Glomerular endothelial cell (primary cell): ENCODE measurements around the gene TRIM15. TPM values are rescaled to one million over a fixed set of nuclear protein-coding genes. Genes with fewer than 3 reads are reported as not detected.

Experiments
- DNase-seq: peaks from one replicate; pipeline ENCODE4 v3.0.0-alpha.2; 2011; ENCODE audit warnings: low read depth, low spot score; ENCODE audit errors: extremely low read depth
- total RNA-seq: library from RNA; depleted of rRNA; stranded (reverse); fragments of >200 nt; gene quantifications from 2 replicates; pipeline ENCODE4 v1.2.3, GENCODE V29; 2015

The TRIM15 gene
- total RNA-seq, 1 donor from 2014 or later: not detected

DNA sequence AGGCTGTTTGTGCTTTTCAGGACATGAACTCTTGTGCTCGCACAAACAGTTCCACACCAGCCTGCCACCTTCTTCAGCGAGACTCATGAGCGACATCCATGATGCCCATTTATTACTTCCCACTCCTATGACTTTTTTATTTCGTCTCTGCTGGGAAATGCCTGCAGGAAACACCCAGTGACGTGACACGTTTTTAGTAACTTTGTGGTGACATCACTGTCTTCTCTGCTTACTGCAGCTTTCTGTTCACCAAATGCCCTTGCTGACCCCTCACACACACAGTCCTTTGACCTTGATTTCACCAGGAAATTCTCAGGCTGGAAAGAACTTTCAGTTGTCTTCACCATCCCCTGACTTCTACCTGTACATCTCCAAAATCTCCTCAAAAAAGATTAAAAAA lies 18.5 kb upstream of the TRIM15 start:
- DNase-seq: no peak

DNA sequence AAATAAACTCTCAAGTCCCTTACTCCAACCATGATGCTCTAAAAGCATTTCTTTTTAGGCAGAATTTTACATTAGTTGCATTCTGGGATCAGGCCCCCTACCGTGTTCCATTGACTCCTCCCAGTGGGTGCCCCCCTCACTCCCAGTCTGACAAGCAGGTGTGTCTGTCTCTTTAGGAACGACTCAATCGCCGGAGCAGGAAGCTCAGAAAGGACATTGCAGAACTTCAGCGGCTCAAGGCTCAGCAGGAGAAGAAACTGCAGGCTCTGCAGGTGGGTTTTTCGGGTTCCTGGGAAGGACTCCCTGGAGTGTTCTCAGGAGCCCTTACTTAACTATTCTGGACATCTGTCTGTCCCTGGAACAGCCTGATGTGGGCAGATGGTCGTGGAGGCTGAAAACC lies 17.5 kb upstream of the TRIM15 start:
- DNase-seq: no peak

DNA sequence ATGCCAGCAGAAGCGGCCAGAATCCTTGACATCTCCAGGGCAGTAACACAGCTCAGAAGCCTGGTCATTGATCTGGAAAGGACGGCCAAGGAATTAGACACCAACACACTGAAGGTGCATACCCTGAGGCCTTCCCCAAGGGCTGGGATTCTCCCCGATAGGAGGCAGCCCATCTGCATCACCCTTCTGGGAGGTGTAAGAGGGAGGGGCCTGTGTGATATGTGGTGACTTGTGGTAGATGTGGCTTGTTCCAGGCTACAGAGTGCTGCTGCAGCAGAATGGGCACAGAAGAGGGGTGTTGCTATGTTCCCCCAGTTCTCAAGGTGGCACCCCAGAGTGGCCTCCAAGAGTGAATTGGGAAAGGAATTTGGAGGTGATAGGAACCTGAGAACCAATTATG lies 16.2 kb upstream of the TRIM15 start:
- DNase-seq: no peak

DNA sequence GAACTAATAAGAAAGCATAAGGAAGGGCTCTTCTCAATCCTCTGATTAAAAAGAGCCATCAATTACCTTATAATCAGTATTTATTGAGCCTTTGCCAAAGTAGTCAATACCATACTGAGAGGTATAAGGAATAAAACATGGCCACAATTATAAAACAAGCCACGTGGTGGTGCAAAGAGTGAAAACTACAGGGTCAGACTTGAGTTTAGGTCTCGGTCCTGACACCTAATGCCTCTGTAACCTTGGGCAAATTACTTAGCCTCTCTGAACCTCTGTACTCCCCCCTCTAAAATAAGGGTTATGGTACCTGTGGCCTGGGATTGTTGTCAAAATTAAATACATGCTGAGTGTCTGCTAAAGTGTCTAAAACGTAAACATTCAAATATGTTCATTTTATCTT lies 14.1 kb upstream of the TRIM15 start:
- no peak for DNase-seq

DNA sequence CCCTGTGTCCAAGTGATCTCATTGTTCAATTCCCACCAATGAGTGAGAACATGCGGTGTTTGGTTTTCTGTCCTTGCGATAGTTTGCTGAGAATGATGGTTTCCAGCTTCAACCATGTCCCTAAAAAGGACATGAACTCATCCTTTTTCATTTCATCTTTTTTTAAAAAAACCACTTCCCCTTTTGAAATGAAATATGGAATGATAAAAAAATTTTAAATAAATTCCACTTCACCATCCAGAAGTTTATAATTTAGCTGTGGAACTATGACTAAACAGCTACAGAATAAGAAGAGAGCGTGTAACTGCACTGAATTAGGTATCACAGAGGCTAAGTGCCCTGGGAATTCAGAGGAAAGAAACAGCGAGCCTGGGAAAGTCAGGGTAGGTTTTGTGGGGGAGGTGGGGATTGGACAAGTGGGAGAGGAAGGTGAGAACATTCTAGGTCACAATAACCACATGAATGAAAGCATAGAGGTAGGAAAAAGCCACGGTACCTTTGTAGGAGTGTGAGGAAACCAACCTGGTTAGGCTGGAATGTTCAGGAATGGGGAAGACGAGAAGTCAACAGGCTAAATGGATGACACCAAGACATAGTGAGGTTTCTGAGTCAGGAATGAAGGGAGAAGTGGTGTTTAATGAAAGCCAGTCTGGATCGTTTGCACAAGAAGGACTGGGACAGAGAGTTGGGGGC lies 13.3 kb upstream of the TRIM15 start:
- no peak for DNase-seq

DNA sequence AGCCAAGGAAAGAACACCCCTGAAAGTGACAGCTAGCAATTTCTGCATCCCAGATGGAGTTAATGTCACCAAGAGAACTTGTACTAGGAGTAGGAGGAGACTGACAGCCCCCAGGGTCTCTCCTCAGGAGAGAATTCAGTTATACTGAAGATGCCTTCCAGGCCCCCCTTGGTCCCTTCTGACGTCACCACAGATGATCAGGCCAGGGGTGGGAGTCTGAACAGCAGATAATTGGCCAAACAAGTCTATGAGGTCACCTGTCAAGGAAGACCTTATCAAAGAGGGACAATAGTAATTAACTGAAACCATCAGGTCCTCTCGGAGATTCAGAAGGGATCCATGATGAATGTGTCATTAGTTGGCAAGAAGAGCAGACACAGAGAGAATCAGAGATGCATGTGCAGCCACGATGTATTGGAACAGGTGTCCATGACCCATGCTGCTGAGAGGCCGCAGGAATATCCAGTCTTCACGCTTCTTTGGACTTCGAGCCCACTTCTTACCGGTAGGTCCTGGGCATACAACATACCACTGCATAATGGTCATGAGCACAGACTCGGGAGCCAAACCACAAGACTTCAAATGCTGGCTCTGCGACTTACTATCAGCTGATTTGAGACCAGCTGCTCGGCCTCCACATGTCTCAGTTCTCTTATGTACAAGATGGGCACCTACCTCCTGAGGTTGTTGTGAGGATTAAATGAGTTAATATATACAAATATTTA lies 12.5 kb upstream of the TRIM15 start:
- no peak for DNase-seq

DNA sequence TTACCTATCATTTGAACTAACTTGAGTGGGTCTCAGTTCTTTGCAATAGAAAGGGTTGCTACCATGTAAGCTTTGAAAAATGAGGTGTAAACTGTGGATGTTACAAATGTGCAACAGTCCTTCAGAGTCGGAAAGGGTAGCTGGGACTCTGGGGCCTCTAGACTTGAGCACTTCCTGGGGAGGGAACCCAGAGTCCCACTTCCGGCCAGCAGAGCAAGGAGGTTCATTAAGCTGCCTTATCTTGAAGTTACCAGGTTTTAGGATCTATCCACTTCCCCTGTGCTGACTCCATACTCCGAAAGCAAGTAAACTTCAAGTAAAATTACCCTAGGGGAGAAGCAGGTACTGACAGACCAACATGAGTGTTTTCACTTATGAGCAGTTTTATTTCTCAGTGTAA lies 11.8 kb upstream of the TRIM15 start:
- DNase-seq: no peak

DNA sequence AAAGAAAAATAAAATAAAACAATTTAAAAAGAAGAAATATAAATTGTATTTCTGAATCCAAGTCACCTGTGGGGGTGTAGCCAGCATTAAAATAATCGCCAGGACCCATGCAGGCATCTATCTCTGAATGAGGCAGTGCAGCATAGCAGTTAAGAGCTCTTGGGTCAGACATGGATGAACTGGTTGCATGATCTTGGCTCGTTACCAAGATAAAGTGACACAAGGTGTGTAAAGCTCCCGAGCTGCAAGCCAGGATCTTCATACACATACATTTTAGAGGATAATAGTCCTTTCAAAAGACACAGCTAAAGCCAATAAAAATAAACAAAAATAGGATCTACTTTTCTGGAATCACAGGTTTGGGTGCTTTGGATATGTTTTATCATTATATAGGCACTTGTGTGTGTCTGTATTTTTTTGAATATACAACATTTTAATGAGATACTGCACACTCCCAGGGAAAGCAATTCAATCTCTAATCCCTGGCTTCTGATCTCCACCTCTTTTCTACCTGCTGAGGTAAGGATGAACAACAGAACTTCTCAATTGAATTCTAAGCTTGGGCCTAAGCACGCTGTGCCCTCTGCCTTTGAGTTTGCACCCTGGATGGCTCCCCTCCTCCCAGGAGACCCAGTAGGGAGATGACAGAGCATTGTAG lies 11.2 kb upstream of the TRIM15 start:
- no peak for DNase-seq

DNA sequence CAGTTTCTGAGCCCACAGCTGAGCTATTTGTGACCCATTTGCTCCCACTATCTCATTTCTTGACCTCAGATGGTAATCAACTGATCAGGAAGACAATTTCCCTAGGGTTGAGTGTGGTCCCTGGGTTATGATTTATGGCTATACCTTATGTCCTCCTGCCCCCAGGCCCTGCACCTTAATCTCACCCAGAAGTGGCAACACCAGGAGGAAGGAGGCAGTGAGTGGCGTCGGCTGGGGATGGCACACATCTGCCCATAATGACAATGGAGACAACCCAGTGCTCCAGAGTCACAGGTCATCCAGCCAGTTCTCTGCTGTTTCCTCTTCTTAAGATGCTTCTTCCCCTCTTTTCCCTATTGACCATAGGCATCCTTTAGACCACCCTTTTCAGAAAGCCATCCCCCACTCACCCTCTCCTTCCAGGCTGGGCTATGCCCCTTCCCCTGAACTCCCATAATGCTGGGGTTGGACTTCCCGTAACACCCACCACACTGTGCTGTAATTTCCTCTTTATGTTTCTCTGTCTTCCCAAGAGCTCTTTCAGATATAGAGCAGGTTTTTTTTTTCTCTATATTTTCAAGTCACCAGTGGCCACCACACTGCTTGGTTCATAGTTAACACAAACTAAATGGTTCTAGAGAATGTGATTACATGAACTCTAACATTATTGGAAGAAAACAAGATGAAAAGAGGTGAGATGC lies 10.3 kb upstream of the TRIM15 start:
- DNase-seq: no peak

DNA sequence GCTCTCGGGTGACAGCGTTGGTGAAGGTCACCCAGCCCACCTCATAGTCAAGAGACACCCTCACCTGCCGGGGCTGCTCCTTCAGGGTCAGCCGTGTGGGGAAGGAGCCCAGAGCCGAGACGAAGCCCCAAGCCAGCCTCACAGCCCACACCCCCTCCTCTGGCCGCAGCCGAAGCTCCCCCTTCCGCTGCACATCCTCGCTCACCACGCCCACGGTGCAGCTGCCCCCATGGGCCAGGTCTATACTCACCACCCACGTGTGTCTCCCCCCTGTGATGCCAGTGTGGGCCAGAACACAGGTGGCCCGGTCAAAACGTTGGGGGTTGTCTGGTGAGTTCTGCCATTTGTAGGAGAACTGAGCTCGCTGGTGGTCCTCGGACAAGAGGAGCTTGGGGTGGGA lies 9.3 kb upstream of the TRIM15 start:
- no peak for DNase-seq

DNA sequence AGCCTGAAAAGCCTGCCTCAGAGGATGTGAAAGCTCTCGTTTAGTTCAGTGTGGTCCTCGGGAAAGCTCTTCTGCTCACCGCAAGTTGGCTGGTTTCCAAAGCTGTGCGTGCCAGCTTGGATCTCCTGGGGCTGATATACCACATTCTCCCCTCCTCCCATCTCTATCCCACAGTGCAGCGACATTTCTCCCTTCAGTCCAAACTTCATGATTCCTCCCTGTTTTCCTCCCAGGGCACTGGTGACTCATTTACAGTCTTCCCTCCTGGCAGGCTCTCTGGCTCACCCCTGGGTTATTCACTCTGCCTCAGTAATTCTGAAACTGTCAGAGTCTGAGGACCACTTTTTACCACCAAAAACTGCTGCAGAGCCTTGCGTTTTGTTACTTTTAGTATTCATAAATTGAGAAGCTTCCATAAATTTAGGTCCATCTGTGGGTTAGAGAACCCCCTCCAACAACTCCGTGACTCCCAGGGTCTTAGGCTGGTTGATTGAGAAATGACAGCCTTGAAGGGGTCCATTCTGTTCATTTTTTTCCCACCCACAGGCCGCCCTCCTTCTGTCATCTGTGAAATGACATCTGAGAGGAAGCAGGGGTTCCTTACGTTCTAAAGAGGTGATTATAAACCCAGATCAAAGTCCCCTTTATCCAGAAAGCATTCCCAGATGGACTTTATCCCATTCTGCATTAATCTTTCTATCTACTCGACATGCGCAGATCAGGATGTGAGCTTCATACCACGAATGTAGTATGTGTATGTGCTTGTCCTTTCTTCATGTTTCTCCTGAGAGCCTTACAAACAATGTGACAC lies 8.4 kb upstream of the TRIM15 start:
- no peak for DNase-seq

DNA sequence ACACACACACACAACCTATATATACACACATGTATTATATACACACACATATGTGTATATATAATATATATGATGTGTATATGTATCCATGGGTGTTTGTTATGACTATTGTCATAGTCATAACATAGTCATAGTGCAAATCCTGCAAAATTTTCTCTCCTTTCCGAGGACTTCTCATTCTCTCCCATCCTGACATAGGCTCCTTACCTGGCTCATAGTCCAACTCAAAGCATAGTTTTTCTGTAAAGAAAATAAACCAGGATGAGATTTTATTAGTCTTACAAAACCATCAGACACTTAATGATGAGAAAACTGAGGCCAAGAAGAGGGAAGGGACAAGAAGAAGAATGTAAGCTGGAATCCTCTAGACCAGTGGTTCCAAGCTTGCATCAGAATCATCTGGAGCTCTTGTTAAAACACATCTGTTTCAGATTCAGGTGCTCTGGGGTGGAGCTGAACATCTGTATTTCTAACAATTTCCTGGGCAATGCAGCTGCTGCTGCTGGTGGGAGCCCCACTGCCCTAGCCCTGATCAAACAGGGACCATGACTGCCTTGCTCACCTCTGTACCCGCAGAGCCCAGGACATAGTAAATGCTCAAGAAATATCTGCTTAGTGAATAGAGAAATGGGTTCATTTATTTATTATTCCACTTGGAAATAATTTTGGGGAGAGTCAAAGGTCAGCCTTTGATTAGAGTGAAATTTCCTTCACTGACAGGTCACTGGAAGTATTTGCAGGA lies 7.7 kb upstream of the TRIM15 start:
- no peak for DNase-seq

DNA sequence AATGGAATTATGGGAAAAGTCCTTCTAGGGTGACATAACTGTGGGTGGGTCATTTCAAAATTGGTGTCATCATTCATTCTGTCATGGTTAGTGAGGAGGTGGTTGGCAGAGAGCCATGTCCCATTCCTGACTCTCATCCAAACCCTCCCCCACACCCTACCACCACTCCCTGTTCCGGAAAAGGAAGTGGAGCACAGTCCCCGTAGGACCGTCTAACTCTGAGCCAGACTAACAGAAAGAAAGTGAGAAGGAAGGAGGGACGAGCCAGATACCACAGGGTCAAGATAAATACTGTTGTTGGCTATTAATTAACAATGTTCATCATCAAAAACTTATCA lies 7.1 kb upstream of the TRIM15 start:
- no peak for DNase-seq

DNA sequence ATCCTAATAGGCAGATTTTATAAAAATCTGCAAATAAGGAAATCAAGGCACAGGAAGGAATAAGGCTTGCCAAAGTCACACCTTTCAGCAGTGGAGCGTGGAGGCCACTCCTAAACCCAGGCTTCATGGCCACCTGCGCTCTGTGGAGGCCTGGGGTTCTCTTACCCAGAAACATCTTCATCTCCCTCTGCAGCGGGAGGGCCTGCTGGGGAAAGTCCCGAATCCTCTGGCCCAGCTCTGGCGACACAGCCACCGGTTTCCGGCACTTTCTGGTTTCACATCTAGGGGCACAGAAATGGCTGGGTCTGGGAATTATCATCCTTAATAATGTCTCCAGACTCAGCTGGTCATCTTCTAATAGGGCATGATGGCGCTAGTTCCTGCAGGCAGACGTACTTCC lies 6.6 kb upstream of the TRIM15 start:
- DNase-seq: no peak

DNA sequence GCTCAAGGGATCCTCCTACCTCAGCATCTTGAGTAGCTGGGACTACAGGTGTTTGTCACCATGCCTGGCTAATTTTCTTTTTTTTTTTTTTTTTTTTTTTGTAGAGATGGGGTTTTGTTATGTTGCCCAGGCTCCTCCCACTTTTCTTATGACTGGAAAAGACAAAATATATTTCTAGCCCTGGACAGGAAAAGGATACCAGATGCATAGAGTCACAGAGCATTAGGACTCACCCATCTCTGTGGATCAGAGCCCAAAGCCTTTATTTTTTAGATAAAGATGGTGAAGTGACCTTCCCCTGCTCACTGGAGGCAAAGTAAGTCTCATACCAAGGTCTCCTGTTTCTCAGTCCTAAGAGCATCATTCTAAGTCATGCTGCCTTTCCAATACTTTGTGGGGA lies 5.8 kb upstream of the TRIM15 start:
- no peak for DNase-seq

DNA sequence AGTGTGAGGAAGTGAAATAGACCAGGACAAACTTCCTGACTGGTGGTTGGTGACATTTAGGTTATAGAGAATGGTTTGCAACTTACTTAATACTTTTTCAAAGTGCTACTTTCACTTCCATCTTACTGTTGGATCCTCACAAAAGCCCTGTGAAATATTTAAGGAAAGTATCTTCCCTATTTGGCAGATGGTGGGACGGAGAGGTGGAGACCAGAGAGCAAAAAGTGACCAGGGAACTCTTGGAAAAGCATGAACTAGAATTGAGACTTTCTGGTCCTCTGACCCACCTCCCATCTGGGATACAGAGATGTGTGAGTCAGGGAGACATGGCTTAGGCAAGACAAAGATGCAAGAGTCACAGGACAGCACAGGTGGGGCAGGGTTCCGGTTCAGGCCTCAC lies 5.3 kb upstream of the TRIM15 start:
- no peak for DNase-seq

DNA sequence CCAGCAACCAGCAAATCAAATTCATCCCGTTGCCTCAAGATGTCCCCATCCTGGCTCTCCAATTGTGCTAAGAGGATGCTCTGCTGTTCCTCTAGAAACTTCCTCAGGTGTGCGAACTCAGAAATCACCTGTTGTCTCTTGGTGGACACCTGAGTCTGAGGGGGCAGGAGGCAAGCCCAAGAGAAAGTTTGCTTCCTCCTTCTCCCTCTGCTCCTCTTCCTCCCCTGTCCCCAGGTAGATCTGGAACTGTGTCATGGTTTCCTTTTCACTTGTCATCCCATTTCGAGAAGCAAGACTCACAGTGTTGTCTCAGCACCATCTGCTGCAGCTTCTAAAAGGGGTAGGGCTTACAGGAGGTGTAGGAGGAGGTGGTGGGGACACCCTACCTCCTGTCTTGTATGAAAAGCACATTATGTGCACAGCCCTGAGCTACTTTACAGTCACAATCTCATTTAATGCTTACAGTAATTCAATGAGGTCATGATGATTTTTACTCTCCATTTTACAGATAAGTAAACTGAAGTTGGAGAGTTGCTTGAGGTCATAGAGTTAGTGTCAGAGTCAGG lies 4.8 kb upstream of the TRIM15 start:
- no peak for DNase-seq

DNA sequence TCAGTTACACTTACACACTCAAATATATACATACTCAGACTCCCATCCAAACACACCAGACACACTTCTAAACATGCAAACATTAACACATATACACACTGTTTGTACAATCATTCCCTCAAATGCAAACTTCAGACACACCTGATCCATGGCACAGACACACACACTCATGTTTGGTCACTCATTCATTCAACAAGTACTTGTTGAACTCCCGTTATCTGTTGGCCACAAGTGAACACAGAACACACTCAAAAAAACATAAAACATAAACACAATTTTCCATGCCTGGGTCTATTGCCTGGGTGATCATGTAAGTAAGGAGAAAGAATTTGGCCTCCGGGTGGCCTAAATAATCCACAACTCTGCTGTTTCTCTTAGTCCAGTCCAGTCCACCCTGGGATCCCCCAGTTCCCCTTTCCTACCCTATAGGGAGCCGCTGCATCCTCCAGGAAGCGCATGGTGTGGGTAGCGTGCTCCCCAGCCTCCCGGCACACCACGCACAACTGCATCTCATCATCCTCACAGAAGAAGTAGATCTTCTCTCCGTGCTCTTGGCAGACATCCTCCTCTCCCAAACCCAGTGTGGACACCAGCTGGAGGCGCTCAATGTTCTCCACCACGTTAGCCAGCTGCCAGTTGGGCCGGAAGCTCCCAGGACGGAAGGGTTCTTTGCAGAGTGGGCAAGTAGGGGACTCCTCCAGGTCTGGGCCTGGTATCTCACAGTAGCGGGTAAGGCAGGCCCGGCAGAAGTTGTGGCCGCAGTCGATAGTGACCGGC lies 3.1 kb upstream of the TRIM15 start:
- no peak for DNase-seq
